Stimulated activated naive CD8-positive, alpha-beta T cell treated with anti-CD3 and anti-CD28 coated beads, Interleukin-15, Interleukin-2, amounts not matched to agents 100 ng/mL and 50 ng/mL, for 24 hours (primary cell): ENCODE results near the gene JAKMIP2.
"Not testable (repeated sequence)": the region's sequence is repeated elsewhere in the genome, so short reads cannot be mapped to it uniquely, and the experiment has no call there.

Experiments used
- H3K27ac Mint-ChIP-seq: one replicate; pipeline ENCODE4 v1.8.0; 2021; ENCODE audit warnings: mild to moderate bottlenecking, mixed read lengths
- H3K27me3 Mint-ChIP-seq: one replicate; pipeline ENCODE4 v1.8.0; 2021; ENCODE audit warnings: mixed read lengths
- H3K36me3 Mint-ChIP-seq: one replicate; pipeline ENCODE4 v1.8.0; 2021; ENCODE audit warnings: low read depth, mixed read lengths
- H3K4me1 Mint-ChIP-seq: one replicate; pipeline ENCODE4 v1.8.0; 2021; ENCODE audit warnings: low read depth, mixed read lengths
- H3K4me3 Mint-ChIP-seq: one replicate; pipeline ENCODE4 v1.8.0; 2021; ENCODE audit warnings: mild to moderate bottlenecking, mixed read lengths
- H3K9me3 Mint-ChIP-seq: one replicate; pipeline ENCODE4 v1.8.0; 2021; ENCODE audit warnings: mixed read lengths

Gene JAKMIP2

DNA sequence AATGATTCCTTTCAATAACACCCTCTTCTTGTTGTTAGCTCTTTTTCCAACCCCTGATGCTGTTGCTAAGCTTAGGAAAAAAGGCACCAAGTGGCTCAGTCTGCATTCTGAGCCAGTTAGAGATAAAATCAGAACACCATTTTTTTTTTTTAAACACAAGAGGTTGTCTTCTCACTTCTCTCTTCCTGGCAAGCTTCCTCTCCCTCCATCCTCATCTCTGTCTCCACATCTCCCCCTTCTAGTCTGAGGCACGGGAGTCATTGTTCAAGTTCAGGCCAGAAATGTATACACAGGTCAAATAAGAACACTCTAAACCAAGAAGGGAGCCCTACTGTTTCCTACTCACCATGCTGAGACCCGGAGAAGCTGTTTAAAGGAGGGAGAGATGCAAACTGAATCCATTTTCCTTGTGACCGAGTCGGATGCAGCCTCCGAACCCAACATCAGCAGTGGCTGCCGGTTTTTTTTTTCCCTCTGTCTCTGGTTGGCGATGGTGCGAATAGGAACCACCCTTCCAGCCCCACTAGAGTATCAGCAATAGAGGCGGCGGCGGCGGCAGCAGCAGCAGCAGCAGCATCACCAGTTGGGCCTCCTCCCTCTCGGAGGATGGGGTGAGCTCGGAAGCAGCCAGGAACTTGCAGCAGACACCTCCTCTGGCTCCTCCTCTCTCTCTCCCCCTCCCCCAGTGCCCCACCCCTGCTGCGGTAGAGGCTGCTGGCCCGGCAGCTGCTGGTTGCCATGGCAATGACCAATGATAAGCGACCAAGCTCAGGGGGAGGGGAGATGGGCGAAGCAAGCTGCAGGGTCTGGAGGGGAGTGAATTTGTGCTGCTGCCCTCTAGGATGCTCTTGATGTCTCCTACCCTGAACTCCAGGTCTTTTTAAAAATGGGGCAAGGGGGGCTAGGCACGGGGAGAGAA, at the start of gene JAKMIP2:
Gene JAKMIP2 (minus strand): TSS at position 619 of the 919 bp plus-strand sequence. CDS start 110,922 bp downstream, outside the sequence.
- Mint-ChIP-seq H3K36me3 (no peaks in the 10 kb centered on the region), H3K27ac (peak within 1 kb of the TSS; percentile 84)

GRCh38 chr5:147831465-147831864, 48.9 kb upstream of the JAKMIP2 start, which contains the start of gene SPINK1:
Gene SPINK1 (minus strand): TSS chr5:147831671. CDS start chr5:147831577, 94 bp downstream.
- H3K36me3 Mint-ChIP-seq, result no peaks in the 10 kb centered on the region
- no peaks in the 10 kb centered on the region for H3K4me1 Mint-ChIP-seq
- H3K27me3 Mint-ChIP-seq, result peaks cover 28% of the 10 kb centered on the region
- H3K9me3 Mint-ChIP-seq, result no peaks in the 10 kb centered on the region
- no peak within 1 kb of the TSS for H3K27ac Mint-ChIP-seq
- no peak within 1 kb of the TSS for H3K4me3 Mint-ChIP-seq

More for the DNA sequence above, at the start of gene JAKMIP2:
- no peaks in the 10 kb centered on the region for H3K9me3 Mint-ChIP-seq
- H3K4me1 Mint-ChIP-seq, result peaks cover 26% of the 10 kb centered on the region
- H3K27me3 Mint-ChIP-seq, result no peaks in the 10 kb centered on the region
- peak within 1 kb of the TSS; percentile 89 for H3K4me3 Mint-ChIP-seq

- Mint-ChIP-seq H3K27ac (no peak overlapping the region), H3K36me3 (no peaks in the 10 kb centered on the region), H3K4me3 (no peak overlapping the region), H3K9me3 (no peaks in the 10 kb centered on the region), H3K4me1 (no peaks in the 10 kb centered on the region), H3K27me3 (peaks cover 24% of the 10 kb centered on the region)
Measured at GRCh38 chr5:147830035-147830434, 47.5 kb upstream of the JAKMIP2 start.

DNA sequence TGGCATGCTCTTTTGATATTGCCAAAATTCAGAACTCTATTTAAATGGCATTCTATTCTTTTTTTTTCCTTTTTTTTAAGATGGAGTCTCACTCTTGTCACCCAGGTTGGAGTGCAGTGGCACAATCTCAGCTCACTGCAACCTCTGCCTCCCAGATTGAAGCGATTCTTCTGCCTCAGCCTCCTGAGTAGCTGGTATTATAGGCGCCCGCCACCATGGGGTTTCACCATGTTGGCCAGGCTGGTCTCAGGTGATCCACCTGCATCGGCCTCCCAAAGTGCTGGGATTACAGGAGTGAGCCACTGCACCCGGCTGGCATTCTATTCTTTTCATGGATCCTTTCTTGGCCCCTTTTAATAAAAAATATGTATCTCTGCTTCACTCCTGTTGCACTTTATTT, 44.5 kb upstream of the JAKMIP2 start:
- H3K4me1 Mint-ChIP-seq, H3K27ac Mint-ChIP-seq, H3K4me3 Mint-ChIP-seq, H3K9me3 Mint-ChIP-seq, H3K36me3 Mint-ChIP-seq: not testable (repeated sequence)
- H3K27me3 Mint-ChIP-seq, result peaks cover 24% of the 10 kb centered on the region

- H3K4me1 Mint-ChIP-seq, result no peaks in the 10 kb centered on the region
- H3K27me3 Mint-ChIP-seq, result peaks cover 24% of the 10 kb centered on the region
- no peak overlapping the region for H3K27ac Mint-ChIP-seq
- H3K4me3 Mint-ChIP-seq, result no peak overlapping the region
- no peaks in the 10 kb centered on the region for H3K36me3 Mint-ChIP-seq
- no peaks in the 10 kb centered on the region for H3K9me3 Mint-ChIP-seq
Measured at GRCh38 chr5:147826361-147826760, 43.8 kb upstream of the JAKMIP2 start.

DNA sequence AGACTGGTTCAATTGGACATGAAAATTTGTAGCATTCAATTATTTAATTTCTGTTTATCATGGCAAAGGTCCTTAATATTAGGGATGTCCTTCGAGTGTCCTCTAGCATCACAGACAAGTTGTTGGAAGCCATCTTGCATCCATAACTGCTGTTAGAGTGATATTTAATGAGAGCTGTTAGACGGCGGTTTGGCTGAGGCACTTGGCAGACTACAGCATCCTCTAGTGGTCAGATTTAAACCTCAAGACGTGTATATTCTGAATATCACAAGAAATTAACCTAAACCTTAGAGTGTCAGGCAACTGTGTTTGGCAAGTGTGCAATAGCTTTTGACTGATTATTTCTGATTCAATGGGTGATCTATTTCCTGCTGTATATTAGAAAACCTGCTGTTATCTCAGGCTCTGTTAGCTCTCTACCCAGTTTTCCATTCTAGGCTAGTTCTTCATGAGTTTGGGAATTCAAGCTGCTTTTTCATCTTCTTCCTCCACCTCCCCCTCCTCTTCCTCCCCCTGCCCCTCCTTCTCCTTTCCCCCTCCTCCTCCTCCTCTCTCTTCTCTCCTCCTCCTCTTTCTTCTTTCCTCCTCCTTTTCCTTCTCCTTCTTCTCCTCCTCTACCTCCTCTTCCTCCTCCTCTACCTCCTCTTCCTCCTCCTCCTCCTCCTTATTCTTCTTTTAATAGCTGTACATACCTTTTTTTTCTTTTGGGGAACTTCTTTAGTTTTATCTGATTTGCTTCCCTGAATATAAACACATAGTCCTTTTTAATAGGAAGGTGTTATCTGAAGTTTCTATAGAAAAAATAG, 40.4 kb upstream of the JAKMIP2 start:
- Mint-ChIP-seq H3K4me1 (no peaks in the 10 kb centered on the region), H3K27ac (no peak overlapping the region), H3K4me3 (no peak overlapping the region), H3K9me3 (no peaks in the 10 kb centered on the region), H3K27me3 (peaks cover 6% of the 10 kb centered on the region), H3K36me3 (no peaks in the 10 kb centered on the region)

GRCh38 chr5:147822222-147822621, 39.7 kb upstream of the JAKMIP2 start:
- not testable (repeated sequence) for H3K27me3 Mint-ChIP-seq, H3K27ac Mint-ChIP-seq, H3K4me3 Mint-ChIP-seq, H3K9me3 Mint-ChIP-seq, H3K4me1 Mint-ChIP-seq, H3K36me3 Mint-ChIP-seq

DNA sequence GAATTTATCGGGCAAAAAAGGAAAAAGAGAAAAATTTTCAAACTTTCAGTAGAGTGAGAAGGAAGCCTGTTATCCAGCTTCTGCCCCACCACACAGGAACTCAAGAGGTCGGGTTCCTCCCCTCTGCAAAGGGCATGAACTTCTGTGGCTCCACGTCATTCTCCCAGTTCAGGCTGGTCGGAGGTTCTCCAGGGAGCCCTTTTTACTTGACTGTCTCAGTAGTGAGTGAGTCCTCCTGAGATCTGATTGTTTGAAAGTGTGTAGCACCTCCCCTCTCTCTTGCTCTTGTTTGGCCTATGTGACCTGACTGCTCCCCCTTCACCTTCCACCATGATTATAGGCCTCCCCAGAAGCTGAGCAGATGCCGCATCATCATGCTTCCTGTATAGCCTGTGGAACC, 39.2 kb upstream of the JAKMIP2 start:
- H3K4me3 Mint-ChIP-seq, result no peak overlapping the region
- peaks cover 3% of the 10 kb centered on the region for H3K27me3 Mint-ChIP-seq
- H3K27ac Mint-ChIP-seq, result no peak overlapping the region
- no peaks in the 10 kb centered on the region for H3K9me3 Mint-ChIP-seq
- H3K36me3 Mint-ChIP-seq, result no peaks in the 10 kb centered on the region
- no peaks in the 10 kb centered on the region for H3K4me1 Mint-ChIP-seq

DNA sequence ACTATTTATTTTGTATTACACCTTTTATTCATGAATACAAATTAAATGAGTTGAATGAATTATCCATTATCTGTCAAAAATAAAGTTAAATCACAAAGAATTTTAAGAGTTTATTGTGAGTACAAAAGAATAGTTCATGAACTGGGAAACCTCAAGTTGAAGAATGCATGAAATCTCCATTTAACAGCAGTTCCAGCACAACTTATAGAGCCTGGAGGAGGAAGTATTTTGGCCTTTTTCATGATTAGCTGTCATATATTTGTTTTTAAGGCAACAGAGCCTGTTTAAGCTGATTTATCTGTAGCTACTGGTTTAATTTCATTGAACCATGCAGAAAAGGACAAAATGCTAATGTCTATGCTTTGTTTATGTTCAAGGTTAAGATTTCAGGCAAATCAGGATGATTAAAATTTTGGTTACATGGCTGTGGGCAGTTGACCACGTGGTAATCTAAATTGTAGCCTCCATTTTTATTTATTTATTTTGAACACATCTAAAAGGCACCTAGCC, 36.8 kb upstream of the JAKMIP2 start:
- Mint-ChIP-seq H3K27me3 (no peaks in the 10 kb centered on the region), H3K9me3 (no peaks in the 10 kb centered on the region), H3K4me3 (no peak overlapping the region), H3K27ac (no peak overlapping the region), H3K4me1 (no peaks in the 10 kb centered on the region), H3K36me3 (no peaks in the 10 kb centered on the region)

DNA sequence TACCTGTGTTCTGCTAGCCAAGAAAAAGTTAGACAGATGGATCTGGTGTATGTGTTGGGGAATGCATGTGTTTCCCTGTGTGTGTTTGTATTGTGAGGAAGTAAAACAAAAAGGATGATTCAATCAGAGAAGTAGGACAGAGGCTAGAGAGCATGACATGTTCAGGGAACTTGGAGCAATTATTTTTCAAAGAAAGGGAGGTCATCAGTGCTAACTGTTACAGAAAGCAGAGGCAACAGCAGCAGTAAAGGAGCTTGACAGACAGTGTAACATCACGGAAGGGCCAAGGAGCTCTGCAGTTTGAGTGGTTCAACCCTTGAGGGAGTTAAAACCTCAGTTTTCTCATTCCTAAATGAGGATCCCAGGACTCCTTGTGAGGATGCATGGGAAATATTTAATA, 35.8 kb upstream of the JAKMIP2 start:
- H3K27me3 Mint-ChIP-seq, result no peaks in the 10 kb centered on the region
- no peaks in the 10 kb centered on the region for H3K36me3 Mint-ChIP-seq
- H3K4me1 Mint-ChIP-seq, result no peaks in the 10 kb centered on the region
- no peaks in the 10 kb centered on the region for H3K9me3 Mint-ChIP-seq
- no peak overlapping the region for H3K4me3 Mint-ChIP-seq
- H3K27ac Mint-ChIP-seq, result no peak overlapping the region

GRCh38 chr5:147813696-147814095, 31.2 kb upstream of the JAKMIP2 start:
- no peak overlapping the region for H3K27ac Mint-ChIP-seq
- no peaks in the 10 kb centered on the region for H3K9me3 Mint-ChIP-seq
- H3K4me3 Mint-ChIP-seq, result no peak overlapping the region
- no peaks in the 10 kb centered on the region for H3K27me3 Mint-ChIP-seq
- no peaks in the 10 kb centered on the region for H3K4me1 Mint-ChIP-seq
- H3K36me3 Mint-ChIP-seq, result no peaks in the 10 kb centered on the region

DNA sequence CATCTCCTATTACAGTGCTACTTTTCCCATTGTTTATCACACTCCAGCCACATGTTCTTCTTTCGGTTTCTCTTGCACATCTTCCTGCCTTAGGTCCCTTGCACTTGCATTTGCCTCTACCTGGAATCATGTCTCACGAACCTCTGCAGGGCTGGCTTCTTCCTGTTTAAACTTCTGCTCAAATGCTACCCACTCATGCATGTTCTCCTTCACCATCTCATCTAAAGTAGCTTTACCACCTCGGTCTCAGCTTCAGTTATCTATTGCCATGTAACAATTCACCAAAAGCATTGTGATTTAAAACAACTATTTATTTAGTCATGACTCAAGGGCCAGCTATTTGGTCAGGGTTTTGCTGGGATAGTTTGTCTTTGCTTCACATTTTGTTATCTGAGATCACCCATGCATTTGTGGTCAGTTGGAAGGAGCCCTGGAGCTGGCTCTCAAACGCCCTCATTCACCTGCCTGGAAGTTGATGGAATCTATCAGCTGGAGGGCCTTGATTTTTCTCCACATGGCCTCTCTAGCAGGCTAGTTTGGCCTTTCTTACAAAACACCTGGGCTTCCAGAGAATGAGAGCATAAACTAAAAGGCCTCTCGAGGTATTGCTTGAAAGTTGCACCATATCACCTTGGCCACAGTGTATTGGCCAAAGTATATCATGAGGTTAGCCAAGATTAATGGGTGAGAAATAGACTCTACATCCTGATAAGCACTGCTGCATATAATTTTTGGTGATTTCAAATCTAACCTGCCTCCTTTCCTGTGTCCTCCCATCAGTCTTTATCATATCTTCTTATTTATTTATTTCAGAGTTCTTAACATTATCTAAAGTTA, 27.5 kb upstream of the JAKMIP2 start:
- Mint-ChIP-seq H3K9me3 (no peaks in the 10 kb centered on the region), H3K4me1 (peaks cover 7% of the 10 kb centered on the region), H3K36me3 (no peaks in the 10 kb centered on the region), H3K4me3 (no peak overlapping the region), H3K27ac (no peak overlapping the region), H3K27me3 (no peaks in the 10 kb centered on the region)

GRCh38 chr5:147805030-147805454, 22.5 kb upstream of the JAKMIP2 start:
- Mint-ChIP-seq H3K4me3 (no peak overlapping the region), H3K27ac (peak overlapping the region; percentile 9), H3K27me3 (no peaks in the 10 kb centered on the region), H3K4me1 (peaks cover 25% of the 10 kb centered on the region), H3K9me3 (no peaks in the 10 kb centered on the region), H3K36me3 (no peaks in the 10 kb centered on the region)

GRCh38 chr5:147804334-147804733, 21.8 kb upstream of the JAKMIP2 start:
- Mint-ChIP-seq H3K27ac (no peak overlapping the region), H3K9me3 (no peaks in the 10 kb centered on the region), H3K36me3 (no peaks in the 10 kb centered on the region), H3K27me3 (no peaks in the 10 kb centered on the region), H3K4me3 (no peak overlapping the region), H3K4me1 (peaks cover 25% of the 10 kb centered on the region)
